HG03378 (cell line): ENCODE data around the gene RAP1GAP.

Experiments
- ATAC-seq: cut with Tn5 transposase; IDR thresholded peaks from one replicate; pipeline ENCODE4 v1.9.1; 2021; ENCODE audit warnings: mild to moderate bottlenecking, moderate library complexity; ENCODE audit not compliant: unreplicated experiment

Gene RAP1GAP

DNA sequence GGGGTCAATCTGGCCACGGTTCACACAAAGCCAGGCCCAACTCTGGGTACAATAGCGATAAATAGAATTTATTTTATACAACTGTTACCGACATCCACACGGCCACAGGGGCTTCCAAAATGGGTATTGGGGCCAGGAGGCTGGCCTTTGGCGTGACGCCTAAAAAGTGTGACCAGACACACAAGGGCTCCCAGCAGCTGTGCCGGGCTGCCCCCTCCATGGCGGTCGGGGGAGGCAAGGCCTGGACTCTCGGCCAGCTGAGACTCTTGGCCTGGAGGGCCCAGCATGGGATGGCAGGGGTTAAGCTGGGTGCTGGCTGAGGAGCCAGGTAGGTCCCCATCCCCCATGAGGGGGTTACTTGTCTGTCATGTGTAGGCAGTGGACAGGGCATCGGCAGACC lies 73.0 kb downstream of the RAP1GAP start:
- no peak for ATAC-seq

- no peak for ATAC-seq
Measured at GRCh38 chr1:21594935-21595897, 73.9 kb downstream of the RAP1GAP start.

- ATAC-seq = no peak
Measured at GRCh38 chr1:21594501-21594900, 74.7 kb downstream of the RAP1GAP start.

- ATAC-seq = no peak
Measured at GRCh38 chr1:21593231-21593630, 75.9 kb downstream of the RAP1GAP start.

- no peak for ATAC-seq
Measured at GRCh38 chr1:21592086-21592865, 76.9 kb downstream of the RAP1GAP start.

DNA sequence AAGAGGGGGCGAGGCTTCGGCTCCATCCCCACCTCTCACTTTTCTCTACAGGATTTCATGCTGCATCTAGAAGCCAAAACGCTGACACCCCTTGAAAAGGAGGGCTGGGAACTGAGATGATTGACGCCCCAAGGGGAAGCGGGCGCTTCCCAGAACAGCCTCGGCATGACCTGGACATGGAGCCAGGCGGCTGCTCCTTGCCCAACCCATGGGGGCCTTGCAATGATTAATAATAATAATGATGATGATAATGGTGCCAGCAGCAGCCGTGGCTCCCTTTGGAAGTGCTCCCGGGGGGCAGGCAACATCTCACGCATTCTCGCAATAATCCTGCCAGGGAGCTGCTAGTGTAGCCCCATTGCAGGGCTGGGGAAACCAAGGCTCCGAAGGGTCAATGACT lies 78.2 kb downstream of the RAP1GAP start:
- ATAC-seq = no peak

DNA sequence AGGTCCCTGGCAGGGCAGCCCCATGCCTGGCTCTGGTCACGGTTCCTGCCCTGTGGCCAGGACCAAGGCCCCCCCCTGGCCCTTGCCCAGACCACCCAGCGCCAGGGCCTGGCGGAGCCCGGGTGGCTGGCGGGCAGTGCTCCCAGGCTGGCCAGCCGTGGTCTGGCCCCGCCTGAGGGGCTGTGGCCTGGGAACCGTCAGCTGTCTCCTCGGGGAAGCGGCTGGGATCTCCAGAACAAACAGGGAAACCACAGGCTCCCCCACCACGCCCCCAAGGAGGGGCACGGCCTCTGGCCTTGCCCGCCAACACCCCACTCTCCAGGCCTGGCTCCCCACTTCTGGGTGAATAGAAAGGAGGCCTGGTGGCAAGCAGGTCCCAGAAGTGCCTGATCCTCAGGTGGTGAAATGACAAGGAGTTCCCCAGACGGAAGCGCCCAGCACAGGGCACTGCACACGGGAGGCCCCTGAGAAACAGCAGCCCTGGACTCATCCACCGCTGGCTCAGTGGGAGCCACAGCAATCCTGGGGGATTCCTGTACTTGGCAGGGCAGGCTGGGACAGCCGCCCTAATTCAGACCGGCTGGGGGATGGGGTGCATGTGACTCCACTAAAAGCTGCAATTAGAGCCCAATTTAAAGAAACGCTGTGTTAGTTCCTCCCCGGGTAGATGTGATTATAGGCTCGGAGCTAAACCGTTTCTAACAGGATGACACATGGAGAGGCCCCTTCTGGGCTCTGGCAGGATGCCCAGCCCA lies 78.9 kb downstream of the RAP1GAP start:
- ATAC-seq = no peak

GRCh38 chr1:21589618-21590017 lies 79.5 kb downstream of the RAP1GAP start:
- no peak for ATAC-seq

- ATAC-seq = no peak
Measured at GRCh38 chr1:21587602-21587953, 81.6 kb downstream of the RAP1GAP start.

DNA sequence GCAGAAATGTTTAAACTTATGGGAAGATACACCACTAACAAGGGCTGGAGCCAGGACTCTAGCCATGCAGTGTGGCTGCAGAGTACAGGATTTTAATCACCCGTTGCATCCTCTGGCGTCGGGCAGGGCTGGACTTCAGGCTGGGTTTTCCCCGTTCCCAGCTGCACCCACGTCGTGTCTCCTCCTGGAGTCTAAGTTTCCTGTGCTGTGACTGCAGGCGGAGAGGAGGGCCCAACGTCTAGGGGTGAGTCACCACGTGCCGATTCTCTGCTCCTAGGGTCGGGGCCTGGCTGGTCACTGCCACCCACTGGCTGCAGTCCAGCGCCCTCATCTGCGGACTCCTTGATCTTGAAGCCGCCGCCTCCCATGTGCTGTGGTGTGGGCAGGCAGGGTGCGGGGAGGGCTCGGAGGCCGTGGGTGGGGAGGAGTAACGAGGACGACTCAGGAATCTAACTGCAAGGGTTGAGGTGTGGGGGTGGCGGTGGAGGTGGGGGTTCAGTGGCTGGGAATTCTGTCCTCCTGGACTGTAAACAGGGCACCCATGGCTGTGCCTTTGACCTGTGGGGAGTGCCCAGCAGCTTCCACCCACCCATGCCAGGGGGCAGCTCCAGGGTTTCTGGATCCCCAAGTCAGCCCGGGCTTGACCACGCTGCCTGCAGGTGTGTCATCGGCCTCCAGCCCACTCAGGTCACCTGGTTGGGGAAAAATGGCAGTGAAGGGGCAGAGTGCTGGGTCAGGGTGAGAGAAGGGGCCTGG lies 82.1 kb downstream of the RAP1GAP start:
- ATAC-seq = no peak

DNA sequence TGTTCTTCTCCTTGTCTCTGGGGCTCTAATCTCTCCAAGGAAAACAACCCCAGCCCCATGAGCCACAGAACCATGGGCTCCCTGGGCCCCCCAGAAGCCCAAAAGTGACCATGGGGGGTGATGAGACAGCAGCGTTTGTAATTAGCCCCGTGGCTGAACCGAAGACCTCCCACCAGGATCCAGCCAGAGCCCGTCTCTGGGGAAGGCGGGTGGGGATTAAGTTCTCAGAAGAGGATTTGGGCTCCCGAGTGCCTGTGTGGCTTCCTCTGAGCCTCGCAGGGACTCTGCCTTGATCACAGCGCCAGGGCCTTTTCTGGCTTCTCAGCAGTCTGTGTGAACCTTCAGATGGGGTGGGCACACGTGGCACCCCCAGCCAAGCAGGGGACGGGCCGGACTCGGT lies 82.9 kb downstream of the RAP1GAP start:
- no peak for ATAC-seq

GRCh38 chr1:21585037-21585436 lies 84.1 kb downstream of the RAP1GAP start:
- ATAC-seq = no peak

- no peak for ATAC-seq
Measured at GRCh38 chr1:21584096-21584495, 85.1 kb downstream of the RAP1GAP start.

GRCh38 chr1:21579791-21580190 lies 89.4 kb downstream of the RAP1GAP start:
- ATAC-seq = no peak

DNA sequence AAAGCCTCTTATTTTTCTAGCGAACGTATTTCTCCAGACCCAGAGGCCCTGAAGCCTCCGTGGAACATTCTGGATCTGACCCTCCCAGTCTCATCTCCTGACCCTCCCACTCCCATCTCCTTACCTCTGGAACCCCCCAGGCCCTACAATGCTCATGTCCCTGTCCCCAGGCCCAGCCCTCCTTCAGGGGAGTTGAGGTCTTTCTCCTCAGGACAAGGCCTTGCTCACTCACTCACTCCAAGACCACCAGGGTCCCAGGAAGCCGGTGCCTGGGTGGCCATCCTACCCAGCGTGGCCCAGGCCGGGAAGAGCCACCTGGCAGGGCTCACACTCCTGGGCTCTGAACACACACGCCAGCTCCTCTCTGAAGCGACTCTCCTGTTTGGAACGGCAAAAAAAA lies 91.2 kb downstream of the RAP1GAP start:
- no peak for ATAC-seq

- ATAC-seq = no peak
Measured at GRCh38 chr1:21577324-21577723, 91.8 kb downstream of the RAP1GAP start.

DNA sequence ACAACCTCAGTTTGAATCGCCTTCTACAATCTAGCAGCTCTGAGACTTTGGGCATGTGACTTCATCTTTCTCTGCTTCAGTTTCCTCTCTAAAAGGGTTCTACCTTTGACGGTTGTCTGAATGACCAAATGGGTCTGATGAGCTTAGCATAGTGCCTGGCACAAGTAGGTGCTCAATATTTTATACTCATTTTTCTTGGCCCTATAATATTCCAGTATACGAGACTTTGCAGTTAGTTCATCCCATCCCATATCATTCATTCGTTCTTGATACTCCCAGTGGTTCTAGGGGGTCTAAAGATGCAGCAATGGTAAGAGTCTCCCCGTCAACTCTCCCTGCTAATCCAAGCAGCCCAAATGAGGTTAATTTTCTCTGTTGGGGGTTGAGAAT lies 92.4 kb downstream of the RAP1GAP start:
- ATAC-seq = no peak

DNA sequence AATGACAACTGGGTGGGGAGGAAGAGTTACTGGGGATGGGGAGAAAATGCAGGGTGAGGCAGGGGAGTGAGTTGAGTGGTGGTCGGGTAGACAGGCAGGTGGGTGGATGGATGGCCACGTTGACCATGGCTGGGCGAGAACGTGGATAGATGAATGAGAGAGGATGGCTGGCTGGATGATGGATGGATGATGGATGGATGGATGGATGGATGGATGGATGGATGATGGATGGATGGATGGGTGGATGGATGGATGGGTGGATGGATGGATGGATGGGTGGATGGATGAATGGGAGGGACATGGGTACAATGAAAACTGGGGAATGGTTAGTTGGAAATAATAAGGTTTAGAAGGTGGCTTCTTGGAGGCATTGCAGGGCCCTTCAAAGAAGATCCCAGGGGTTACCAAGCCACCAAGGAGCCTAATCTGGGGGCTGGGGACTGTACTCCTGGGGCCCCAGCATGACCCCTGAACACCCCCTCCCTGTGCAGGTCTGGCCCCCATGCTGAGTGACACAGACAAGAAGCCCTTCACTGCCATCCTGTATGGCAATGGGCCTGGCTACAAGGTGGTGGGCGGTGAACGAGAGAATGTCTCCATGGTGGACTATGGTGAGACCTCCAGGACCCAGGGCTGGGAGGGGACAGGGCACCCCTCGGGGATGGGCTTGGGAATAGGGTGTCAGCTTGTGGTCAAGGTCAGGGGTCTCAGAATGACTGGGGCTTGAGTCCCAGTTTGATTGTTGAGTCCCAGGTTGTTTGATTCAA lies 92.9 kb downstream of the RAP1GAP start:
- ATAC-seq = no peak

GRCh38 chr1:21575351-21575942 lies 93.7 kb downstream of the RAP1GAP start:
- ATAC-seq = no peak
